VCaP (cell line): ENCODE data around the gene PRKG2.

ENCODE experiments used
- H3K27ac ChIP-seq: fragments of 450-650 bp; 2 replicates; pipeline ENCODE4 v1.5.1; 2017
- TF ChIP-seq, protein P1 (sequence below): fragments of 450-650 bp; conservative IDR thresholded peaks from 2 replicates; pipeline ENCODE4 v1.5.1; 2017; ENCODE audit warnings: mild to moderate bottlenecking, moderate library complexity

The PRKG2 gene

GRCh38 chr4:81093720-81094401, 121.2 kb downstream of the PRKG2 start:
- TF ChIP-seq, protein P1, sequence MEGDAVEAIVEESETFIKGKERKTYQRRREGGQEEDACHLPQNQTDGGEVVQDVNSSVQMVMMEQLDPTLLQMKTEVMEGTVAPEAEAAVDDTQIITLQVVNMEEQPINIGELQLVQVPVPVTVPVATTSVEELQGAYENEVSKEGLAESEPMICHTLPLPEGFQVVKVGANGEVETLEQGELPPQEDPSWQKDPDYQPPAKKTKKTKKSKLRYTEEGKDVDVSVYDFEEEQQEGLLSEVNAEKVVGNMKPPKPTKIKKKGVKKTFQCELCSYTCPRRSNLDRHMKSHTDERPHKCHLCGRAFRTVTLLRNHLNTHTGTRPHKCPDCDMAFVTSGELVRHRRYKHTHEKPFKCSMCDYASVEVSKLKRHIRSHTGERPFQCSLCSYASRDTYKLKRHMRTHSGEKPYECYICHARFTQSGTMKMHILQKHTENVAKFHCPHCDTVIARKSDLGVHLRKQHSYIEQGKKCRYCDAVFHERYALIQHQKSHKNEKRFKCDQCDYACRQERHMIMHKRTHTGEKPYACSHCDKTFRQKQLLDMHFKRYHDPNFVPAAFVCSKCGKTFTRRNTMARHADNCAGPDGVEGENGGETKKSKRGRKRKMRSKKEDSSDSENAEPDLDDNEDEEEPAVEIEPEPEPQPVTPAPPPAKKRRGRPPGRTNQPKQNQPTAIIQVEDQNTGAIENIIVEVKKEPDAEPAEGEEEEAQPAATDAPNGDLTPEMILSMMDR: no peak

DNA sequence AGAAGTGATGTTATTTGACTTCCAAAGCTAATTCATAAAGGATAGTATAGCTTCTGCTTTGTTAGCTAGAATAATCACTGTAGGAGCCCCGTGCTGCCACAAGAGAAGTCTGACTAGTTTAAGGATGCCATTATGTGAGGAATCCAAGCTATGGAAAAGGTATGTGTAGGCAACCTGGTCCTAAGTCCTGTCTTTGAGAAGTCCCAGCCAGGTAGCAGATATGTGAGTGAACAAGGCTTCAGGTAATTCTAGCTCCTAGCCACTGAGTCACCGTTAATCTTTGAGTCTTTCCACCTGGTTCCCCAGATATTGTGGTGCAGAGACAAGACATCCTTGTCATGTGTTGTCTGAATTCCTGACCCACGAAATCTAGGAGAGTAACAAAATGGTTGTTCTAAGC, 129.0 kb downstream of the PRKG2 start:
- H3K27ac ChIP-seq: no peak overlapping the region
- TF ChIP-seq, protein P1: no peak

More at GRCh38 chr4:81093720-81094401, 121.2 kb downstream of the PRKG2 start:
- no peak overlapping the region for H3K27ac ChIP-seq

DNA sequence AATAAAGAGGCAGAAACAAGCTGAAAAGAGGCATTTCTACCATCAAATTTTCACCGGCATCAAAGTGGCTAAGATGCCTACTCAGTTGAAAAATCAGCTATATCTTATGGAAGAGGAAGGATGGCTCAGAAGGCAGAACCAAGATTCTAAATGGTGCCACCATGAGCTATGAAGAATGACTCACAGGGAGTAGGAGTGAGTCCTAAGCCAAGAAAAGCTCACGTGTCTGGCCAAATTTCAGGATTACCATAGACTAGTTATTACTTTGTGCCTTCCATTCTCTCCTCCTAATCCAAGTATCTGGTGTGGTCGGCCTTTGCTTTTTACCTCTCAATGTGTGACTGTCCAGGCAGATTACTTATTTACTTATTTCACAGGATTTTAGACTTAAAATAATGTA, 129.7 kb downstream of the PRKG2 start:
- TF ChIP-seq, protein P1: no peak

DNA sequence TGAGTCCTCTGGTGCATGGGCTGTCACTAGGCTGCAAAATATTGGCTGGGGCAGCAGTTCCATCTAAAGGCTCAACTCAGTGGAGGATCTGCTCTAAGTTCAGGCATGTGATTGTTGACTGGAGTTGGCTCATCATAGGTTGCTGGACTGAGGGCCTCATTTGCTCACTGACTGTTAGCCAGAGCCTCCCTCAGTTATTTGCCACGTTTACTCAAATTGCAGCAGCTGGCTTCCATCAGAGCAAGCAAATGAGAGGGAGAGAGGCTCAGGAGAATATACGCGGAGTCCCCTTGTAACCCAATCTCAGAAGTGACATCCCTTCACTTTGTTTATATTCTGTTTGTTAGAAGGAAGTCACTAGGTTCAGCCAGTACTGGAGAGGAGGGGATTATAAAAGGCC, 130.4 kb downstream of the PRKG2 start:
- TF ChIP-seq, protein P1: no peak
- H3K27ac ChIP-seq: no peak overlapping the region

More for the DNA sequence above, 129.7 kb downstream of the PRKG2 start:
- no peak overlapping the region for H3K27ac ChIP-seq

DNA sequence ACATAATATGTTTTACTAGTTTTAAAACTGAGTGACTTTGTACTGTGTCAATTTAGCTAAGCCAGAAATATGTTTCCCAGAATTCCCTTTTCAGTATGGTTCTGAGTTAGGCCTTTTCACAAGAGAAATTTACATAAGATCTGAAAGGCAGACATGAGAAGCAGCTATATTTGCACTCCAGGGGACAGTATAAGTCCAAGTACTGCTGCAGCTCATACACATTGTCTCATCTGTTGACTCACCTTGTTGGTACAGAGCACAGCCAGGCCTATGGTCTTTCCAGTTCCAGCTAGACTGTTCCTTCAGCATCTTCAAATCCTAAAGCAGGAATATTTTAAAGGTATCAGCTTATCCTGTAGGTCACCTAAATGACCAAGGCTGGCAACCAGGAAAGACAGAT, 131.0 kb downstream of the PRKG2 start:
- no peak overlapping the region; the same call in 1 of the 2 replicates for H3K27ac ChIP-seq
- TF ChIP-seq, protein P1: peak; percentile 74

GRCh38 chr4:81081156-81081555, 133.9 kb downstream of the PRKG2 start:
- no peak overlapping the region for H3K27ac ChIP-seq
- TF ChIP-seq, protein P1: no peak

DNA sequence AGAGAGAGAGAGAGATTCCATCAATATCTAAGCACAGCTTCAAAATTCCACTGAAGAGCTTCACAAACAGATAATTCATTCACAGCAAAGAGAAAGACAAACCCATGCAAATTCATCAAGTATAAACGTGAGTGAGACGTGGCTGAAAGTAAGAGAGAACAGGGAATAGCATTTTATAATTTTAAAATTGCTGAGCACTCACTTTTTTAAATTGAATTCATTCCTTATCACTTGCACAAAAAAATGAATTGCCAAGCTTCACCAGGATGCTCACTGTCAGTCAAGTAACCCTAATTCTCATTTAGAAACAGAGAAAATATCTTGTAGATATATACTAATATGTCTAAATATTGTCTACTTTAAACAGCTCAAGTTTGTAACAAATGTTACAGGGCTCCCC, 144.0 kb downstream of the PRKG2 start:
- no peak overlapping the region for H3K27ac ChIP-seq
- TF ChIP-seq, protein P1: no peak
